Right lobe of liver (tissue), 4 donors: ENCODE measurements around the gene CDH8.

ENCODE experiments used
- CTCF ChIP-seq, 4 donors: fragments of 200-600 bp in 3 of 4; fragments of 450-650 bp in 1 of 4; IDR thresholded peaks; one replicate each; pipeline versions ENCODE4 v1.5.1 to v1.8.0; 2016 to 2022; ENCODE audit warnings: antibody characterized with exemption in 4 of 4, mild to moderate bottlenecking in 2 of 4
- POLR2A ChIP-seq: fragments of 450-650 bp; IDR thresholded peaks from one replicate; pipeline ENCODE4 v1.6.1; 2017; ENCODE audit warnings: antibody characterized with exemption, mild to moderate bottlenecking
- donor health status: DM: no; HTN: no; CAD: no.
- donor health status: DM: no; HTN: no; CAD: no.
- donor health status: DM: no; HTN: yes; CAD: no.

- TF ChIP-seq CTCF (IDR thresholded peaks at IDR 0.05) (no peak), POLR2A (no peak)
These were observed 145.9 kb downstream of the CDH8 start for GRCh38 chr16:61890386-61890785.
